AG09319 (cell line): Measurements from ENCODE around the gene PTGR1.
"Not testable (repeated sequence)": the region's sequence is repeated elsewhere in the genome, so short reads cannot be mapped to it uniquely, and the experiment has no call there.

Source experiments
- DNase-seq: peaks from one replicate; pipeline ENCODE4 v3.0.0-alpha.2; 2010; ENCODE audit warnings: low read depth; ENCODE audit errors: extremely low read depth
- CTCF ChIP-seq: IDR thresholded peaks from 2 replicates; pipeline ENCODE4 v1.5.1; 2011; ENCODE audit warnings: low read depth, mild to moderate bottlenecking, inconsistent platforms, low read length, moderate library complexity

PTGR1 gene

GRCh38 chr9:111566234-111566633 is 33.2 kb downstream of the PTGR1 start:
- no peak for TF ChIP-seq CTCF
- DNase-seq: no peak

- no peak for DNase-seq
- TF ChIP-seq CTCF: no peak
These were observed 38.2 kb downstream of the PTGR1 start for GRCh38 chr9:111561165-111561719.

- TF ChIP-seq CTCF: no peak
- DNase-seq: no peak
These were observed 40.3 kb downstream of the PTGR1 start for GRCh38 chr9:111559000-111559610.

DNA sequence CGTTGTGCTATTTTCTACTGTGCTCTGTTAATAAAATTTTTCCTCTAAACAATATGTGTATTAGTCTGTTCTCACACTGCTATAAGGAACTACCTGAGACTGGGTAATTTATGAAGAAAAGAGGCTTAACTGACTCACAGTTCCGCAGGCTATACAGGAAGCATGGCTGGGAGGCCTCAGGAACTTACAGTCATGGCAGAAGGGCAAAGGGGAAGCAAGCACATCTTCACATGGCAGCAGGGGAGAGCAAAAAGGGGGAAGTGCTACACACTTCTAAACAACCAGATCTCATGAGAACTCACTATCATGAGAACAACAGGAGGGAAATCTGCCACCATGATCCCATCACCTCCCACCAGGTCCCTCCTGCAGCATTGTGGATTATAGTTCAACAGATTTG is 44.0 kb downstream of the PTGR1 start:
- not testable (repeated sequence) for DNase-seq

GRCh38 chr9:111548623-111549022 is 50.8 kb downstream of the PTGR1 start:
- DNase-seq: no peak
- no peak for TF ChIP-seq CTCF

DNA sequence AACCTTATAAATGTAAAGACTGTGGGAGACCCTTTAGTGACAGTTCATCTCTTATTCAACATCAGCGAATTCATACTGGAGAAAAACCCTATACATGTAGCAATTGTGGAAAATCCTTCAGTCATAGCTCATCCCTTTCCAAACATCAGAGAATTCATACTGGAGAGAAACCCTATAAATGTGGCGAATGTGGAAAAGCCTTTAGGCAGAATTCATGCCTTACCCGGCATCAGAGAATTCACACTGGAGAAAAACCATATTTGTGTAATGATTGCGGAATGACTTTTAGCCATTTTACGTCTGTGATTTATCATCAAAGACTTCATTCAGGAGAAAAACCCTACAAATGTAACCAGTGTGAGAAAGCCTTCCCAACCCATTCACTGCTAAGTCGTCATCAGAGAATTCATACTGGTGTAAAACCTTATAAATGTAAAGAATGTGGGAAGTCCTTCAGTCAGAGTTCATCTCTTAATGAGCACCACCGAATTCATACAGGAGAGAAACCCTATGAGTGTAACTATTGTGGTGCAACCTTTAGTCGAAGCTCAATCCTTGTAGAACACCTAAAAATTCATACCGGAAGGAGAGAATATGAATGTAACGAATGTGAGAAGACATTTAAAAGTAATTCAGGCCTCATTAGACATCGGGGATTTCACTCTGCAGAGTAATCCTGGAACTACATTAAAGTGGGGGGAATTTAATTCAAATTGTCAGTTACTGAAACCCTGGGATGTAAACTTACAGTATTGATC is 56.8 kb downstream of the PTGR1 start:
- DNase-seq: no peak
- TF ChIP-seq CTCF: no peak

- no peak for DNase-seq
These were observed 66.2 kb downstream of the PTGR1 start for GRCh38 chr9:111533099-111533790.

More at GRCh38 chr9:111533099-111533790, 66.2 kb downstream of the PTGR1 start:
- TF ChIP-seq CTCF: no peak
